CD4-positive, alpha-beta T cell treated with Interferon alpha-2 for 1 hour (primary cell): ENCODE results near the gene CD58.
"Not testable (repeated sequence)": the region's sequence is repeated elsewhere in the genome, so short reads cannot be mapped to it uniquely, and the experiment has no call there.

Experiments
- DNase-seq, 2 donors: peaks; one replicate each; pipeline ENCODE4 v3.0.0-alpha.2; 2020 to 2022

Gene CD58

DNA sequence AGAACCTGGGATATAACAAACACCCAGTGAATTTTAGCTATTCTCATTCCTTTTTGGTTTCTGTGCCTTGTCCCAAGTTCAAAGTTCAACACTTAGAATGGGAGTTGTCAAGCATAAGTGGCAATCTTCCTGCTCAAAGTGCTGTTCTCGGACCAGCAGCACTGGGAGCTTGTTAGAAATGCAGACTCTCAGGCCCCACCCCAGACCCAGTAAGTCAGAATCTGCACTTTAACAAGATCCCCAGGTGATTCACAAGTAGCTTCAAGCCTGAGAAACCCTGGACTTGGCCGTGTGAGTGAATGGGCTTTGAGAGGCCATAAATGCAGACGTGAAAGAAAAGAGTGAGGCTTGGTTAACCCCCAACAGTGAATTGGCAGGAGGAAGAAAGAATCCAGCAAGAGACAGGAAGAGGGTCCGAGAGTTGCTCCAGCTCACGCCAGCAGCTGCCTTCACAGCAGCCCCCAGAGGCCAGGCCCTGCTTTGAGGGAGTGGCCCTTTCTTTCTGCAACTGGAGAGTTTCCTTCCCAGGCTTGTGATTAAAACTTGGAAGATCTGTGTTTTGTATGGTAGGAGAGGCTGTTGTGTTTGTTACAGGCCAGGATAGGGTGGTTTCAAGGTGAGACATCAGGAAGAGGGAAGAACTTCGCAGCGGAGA, 21.3 kb upstream of the CD58 start:
- not testable (repeated sequence) for DNase-seq

DNA sequence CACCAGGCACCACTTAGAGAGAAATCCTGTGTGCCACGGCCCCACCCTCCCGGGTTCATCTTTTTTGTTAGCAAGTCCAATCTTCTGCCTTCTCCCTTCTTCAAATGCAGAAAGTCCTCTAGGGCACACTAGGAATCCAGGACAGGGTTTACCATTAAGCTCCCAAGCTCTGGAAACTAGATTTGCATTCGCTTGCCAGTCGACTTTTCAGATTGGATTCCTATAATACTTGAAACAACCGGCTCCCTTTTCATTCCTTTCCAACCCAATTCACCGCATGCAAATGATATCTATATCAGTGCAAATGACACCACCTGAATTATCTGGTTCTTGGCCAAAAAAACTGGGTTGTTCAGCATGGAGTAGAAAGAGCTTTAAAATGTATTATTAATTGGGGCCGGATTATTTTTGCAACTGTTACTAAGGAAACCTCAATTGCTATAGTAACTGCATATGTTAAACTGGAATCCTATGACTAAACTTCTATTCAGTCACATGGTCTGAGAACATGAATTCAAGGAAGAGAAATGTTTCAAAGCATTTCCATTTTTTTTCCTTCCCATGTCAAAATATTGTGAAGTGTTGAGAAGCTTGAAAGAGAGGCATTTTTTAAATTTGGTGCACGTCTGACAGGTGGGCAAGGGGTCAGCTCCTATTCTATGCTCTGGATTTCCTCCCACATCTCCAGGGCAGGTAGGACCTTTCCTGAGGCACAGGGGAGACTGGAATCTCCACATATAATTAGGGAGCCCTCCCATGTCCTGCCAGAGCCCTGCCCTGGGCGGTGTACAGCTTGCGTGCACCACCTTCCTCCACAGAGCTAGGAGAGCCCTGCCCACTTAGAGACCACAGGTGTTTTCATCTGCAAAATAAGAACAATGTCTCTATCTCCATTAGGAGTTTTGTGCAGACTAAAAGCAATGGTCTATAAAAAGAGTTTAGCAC, 20.5 kb upstream of the CD58 start:
- not testable (repeated sequence) for DNase-seq

DNA sequence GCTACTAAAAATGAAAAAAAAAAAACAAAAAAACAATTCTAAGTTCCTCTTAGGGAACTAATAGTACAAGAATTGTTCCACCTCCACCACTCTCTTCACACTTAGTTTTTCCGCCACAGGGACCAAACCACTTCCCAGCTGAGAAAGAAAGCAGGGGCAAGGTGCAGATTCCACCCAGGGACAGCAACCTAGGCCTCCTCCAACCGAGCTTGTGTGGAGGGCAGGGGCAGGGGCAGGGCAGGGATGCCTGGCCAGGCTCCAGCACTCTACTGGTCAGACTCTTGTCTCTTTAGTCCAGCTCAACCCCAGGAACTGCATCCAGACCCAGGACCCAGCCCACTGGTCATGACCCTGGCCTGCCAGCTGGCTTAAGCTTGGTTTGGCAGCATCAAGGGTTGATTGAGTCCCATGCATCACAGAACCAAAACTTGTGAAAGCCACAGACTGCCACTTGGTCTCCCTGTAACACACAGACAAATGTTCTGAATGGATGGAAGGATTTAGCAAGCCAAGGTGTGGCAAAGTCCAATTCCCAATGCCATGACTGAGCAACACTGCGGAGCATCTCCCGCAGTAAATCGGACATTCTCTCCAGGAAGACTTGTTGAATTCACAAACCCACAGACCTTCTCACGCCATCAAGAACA, 19.7 kb upstream of the CD58 start:
- DNase-seq = not testable (repeated sequence)

DNA sequence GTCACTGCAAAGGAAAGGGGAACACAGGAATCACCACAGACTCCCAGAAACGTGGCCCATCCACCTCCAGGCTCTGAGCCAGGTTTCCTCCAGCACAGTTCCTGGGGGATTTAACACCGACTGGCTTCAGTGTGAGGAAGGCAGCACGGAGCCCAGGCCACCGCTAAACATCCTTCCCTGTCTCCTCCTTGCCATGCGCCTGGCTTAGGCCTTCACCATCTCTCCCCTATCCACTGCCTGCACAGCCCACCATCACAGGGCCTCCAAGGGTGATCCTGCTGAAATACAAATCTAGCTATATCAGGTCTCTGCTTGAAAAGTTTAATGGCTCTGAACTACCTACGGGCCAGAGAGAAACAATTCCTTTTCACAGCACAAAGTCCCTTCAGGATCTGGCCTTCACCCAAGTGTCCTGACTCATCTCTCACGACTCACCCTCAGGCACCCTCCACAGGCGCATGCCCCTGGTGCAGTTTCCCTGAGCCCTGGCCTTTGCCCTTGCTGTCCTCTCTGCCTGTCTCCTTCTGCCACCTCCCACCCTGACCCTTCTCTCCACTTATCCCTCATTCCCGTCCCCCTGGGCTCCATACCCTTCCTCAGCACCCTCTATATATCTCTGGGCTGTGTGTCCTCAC, 18.4 kb upstream of the CD58 start:
- DNase-seq = peak in 1 of 2 donors; percentile 5

DNA sequence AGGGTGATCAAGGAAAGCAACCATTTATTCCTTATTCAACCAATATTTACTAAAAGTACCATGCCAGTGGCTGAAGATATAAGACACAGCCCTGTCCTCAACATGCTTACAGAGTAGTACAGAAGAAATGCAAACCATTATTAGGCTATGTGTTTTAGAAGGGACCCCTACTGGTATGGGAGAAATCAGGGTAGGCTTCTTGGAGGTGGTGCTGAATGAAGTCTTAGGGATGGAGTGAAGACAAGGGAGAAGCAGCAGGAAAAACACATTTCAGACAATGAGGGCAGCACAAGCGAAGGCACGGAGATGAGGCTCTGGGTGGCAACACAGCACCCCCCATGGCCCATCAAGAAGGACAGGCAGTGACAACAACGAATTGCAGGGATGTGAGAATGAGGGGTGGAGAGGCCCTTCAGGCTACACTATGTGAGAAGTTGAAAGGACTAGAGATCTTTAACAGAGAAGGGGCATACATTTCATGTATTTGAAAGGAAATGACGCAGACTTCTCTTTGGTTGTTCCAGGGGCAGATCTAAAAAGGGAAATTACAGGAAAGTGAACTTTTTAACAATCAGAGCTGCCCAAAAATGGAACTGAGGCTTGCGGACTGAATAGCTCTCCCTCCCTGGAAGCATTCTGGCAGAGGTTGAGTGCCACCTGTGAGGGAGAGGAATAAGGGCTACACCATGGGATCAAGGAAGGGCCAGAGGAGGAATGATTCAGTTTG, 16.8 kb upstream of the CD58 start:
- no peak for DNase-seq

DNA sequence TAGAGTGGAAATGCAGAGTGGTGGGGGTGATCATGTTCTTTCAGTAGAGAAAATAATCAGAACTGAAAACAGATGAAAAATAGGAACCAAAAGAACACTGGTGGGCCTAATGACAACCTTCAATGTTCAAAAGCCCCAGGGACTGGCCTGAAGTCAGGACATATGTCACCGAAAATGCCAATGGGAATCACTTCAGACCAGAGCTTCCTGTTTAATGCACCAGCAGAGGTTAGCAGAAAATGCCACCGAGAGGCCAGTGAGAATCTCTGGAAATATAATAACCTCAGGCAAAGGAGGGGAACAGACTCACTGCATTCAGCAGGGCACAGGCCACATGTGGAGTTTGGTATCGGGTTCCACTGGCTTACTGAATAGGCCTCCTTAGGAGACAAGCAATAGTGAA, 15.9 kb upstream of the CD58 start:
- DNase-seq = no peak

DNA sequence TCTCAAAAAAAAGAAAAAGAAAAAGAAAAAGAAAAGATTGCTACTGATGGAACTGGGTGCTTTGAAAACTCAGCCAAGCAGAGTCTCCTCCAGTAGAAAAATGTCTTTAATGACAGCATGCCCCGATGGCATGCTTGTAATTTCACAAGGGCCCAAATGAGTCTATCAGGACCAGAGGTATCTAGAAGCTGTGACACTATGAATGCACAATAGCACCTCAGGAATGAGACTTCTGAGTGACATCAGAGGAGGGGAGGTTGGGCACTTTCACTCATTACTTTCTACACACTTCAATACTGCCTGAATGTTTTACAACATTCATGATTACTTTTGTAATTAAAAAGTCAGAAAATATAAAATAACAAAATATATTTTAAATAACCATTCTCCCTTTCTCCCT, 15.1 kb upstream of the CD58 start:
- DNase-seq = no peak

DNA sequence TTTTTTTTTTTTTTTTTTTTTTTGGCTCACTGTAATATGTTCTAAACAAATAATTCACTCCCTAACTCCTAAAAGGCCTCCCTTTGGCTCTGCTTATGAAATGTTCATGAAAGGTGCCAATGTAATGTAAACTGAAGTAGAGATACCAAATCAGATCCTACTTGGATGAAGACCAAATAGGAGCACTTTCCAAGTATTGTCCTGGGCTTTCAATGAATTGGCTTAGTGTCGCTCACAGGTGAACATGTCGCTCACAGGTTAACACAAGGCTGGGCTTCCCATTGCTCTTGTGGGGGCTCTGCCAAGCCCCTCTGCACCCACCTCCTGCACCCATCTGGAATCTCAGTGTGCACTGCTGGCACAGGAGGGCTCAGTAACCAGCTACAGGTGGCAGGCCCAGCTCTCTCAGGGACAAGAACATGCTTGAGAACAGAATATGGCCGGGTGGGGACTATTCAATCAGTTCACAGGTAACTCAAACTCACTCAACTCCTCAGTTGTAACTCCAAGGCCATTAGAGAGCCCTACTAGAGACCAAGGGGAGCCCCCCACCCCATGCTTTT, 10.6 kb upstream of the CD58 start:
- DNase-seq = no peak

DNA sequence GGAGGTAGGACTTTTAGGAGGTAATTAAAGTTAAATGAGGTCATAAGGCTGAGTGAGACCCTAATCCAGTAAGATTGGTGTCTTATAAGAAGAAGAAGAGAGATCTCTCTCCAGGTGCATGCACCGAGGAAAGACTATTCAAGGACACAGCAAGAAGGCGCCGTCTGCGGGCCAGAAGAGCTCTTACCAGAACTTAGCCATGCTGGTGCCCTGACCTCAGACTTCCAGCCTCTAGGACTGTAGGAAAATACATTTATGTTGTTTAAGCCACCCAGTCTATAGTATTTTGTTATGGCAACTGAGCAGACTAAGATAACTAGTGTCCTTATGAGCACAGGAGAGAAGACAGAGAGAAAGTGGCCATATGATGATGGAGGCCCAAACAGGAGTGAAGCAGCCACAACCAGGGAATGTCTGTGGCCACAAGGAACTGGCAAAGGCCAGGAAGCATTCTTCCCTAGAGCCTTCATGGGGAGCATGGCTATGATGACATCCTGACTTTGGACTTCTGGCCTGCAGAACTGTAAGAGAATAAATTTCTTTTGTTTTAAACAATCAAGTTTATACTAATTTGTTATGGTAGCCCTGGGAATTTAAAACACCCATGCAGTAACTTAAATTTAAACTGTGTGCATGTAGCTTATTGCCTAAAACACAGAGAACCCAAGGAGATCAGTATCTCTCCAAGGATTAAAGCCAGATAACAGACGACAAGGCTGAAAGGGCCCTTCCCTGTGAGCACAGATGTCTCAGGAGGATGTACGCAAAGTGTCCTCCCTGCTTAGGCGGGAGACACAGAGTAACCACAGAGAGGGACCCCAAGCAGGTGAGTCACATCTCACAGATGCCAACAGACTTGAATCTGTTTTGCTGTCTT, 9.9 kb upstream of the CD58 start:
- DNase-seq = no peak

DNA sequence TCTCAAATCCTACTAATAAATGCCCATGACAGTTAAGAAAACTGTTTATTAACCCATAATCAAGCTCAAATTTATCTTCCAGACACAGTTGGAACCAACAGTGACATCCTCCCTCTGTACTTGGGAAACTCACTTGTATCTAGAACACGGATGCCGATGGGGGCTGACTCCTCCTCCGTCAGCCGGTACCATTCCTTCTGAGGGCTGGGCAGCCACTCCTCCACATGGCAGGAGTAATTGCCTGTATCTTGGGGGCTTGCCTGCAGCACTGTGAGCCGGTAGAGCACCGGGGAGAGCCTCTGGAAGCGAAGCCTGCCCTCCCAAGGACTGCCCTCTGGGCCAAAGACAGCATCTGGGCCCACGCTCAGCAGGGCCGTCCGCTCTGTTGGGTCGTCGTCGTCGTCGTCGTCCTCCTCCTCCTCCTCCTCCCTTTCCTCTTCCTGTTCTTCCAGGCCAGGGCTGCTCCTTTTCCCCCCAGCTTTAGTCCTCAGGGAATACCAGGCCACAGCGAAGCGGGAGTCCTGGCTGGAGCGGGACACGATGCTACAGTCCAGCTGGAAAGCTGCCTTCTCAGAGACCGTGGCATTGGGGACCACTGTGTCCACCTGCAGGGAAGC, 8.5 kb upstream of the CD58 start:
- no peak for DNase-seq

DNA sequence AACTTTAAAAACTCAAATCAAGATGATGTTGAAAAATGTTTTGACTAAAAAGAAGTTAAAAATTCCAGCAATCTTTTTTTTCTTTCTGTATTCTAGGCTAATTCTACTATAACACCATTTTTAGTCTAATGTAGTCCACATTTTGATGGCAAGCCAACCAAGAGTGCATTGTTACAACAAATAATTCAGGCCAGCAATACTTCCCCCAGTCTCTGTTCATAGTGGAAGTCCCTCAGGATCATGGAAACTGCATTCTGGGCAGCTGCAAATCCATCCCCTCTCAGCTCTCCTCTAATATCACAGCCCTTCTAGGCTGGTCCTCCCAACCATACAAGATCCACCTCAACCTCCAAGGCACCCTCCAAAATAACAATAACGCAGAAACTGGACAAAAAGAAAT, 7.8 kb upstream of the CD58 start:
- no peak for DNase-seq

DNA sequence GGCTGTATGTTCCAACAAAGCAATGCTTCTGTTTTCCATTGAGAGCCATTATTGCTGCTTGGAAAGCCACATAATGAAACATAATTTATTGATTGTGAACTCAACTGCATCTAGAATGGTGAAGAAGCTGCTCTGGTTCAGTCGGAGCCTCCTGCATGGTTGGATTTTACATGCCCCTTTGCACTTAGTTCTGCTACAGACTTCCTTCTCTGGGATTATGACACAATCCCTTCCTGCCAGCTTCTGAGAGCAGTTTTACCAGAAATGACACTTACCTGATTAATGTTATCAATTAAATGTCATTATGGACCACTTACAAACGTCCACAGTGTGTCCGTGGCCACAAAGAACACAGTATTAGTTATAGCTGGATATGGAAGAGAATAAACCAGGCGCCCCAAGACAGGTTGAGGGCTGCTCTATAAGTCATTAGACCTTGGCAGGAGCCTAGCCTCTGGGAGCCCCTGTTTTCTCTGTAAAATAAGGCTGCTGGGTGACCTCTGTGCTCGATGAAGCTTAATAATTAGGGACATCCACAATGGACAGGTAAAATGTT, 7.0 kb upstream of the CD58 start:
- no peak for DNase-seq

DNA sequence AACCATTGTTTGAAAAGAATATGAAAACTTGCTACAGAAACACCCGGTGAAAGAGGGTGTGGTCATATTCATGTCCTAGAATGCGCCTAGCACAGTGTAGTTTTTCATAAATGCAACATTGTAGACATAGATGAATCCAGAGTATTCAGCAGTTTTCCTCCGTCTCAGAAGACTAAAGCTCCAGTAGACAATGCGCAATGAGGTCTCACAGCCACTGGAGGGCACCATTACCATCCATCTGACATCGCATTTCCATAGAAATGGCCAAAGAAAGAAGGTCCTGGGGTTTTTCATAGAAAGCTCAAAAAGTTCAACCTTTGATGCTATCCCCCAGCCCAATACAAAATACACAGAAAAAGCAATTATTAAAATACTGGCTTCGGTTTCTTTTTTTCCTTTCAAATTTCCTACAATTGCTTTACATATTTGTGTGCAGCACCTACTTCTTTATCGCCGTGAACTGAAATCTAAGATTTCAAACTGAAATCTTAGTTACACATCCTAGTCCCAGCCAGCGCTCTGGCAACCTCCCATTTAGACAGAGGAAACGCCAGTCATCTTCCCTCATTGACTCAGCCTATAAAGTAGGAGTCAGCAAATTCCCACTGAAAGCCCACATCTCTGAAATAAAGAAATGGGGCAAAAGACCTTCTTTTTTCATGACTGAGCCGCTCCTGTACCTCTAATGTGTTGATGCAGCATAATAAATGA, 3.9 kb upstream of the CD58 start:
- peak; percentile 55 to 70 for DNase-seq

DNA sequence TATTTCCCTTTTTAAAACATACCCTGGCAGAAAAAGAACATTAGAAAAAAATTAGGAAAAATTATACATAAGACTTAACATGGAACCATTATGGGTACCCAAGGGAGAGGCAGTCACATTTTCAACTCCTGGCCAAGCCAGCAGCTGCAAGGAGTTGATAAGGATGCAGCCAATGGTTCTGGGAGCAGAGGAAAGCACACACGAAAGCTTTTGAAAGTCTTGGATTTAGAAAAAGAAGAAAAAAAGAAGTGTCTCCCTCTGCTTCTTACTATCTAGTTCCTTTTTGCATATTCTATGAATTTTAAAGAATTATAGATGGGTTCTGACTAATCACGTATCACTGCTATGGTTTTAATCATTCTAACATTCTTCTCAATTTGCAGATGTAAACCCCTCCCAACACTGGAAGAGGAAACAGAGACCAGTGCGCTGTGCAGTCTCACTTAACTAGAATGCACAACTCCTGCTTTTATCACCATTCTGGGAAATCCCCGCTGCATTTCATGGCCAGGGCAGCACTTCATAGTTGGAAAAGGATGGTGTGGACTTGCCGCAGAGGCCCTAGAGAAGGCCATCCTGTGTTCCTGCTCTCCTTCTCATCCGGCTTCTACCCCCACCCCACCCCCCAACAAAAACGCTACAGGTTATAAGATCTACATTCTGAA, 2.7 kb upstream of the CD58 start:
- DNase-seq = no peak

DNA sequence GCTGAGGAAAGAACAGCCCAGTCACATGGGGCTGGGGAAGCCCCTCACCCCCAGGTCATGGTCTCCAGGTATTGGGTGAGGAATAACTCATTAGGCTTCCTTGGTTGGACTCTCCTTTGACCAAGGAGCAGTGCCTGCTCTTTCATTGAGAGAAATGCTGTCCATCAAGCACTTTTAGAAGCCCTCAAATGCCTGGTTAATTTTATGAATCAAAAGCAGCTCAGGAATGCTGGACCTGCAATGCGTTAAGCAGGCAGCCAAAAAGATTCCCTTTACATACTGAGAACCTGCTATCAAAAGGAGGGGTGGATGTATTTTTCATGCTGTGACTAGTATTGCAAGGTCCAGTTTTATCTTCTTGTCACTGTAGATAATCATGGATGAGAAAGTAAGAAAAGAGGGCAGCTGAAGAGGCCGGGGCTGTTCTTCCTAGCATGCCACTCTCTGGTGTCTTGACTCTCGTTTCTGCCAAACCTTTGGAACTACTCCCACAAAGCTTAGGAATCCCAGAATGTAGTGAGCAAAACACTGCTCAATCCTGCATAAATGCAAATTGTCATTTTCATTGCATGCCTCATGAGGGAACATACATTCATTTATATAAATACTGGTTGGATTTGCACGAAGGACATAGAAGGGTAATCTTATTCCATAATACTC, 2.1 kb upstream of the CD58 start:
- no peak for DNase-seq

DNA sequence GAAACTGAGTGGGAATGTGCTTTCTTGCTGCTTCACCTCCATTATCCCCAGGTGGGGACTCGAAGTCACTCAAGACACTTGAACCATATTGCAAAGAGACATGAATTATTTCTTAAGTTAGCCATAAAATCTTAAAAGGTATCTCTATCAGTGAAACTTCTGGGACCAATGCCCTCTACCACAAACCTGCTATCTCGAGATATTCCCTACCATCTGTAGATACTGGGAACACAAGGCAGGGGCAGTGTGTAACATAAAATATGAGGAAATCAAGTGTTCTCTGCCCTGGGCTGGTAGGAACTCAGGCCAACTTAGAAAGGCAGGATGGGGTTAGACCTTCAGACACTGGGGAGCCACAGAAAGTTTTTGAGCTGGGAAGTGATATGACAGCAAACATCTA, 1.3 kb upstream of the CD58 start:
- no peak for DNase-seq

DNA sequence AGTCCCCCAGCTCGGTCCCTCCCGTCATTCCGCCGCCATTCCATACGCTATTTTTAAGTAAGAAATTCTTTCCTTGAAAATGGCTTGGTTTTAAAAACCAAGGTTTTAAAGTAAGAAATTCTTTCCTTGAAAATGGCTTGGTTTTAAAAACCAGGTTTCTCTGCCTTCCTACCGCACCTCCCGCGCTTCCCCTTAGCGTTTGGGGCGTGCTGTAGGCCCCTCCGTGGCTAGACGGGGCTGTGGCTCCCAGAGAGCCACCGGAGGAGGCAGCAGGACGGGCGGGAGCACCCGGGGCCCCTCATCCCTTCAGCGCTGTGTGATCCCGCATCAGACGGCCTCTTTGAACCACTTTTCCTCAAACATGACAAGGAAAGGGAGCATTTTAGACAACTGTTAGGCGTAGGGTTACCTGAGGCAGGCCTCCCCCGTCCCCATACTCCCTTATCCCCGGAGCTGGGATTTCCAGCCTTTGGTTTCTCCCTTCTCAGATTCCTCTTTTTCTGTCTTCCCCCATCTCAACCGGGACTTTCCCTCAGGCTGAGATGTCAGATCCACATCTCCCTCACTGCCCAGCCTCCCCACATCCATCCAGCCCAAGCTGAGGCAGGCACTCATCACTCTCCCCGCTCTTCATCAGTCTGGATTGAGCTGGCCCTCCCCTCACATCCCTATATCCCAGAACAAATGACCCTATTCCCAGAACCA, 541 bp upstream of the CD58 start:
- no peak for DNase-seq

DNA sequence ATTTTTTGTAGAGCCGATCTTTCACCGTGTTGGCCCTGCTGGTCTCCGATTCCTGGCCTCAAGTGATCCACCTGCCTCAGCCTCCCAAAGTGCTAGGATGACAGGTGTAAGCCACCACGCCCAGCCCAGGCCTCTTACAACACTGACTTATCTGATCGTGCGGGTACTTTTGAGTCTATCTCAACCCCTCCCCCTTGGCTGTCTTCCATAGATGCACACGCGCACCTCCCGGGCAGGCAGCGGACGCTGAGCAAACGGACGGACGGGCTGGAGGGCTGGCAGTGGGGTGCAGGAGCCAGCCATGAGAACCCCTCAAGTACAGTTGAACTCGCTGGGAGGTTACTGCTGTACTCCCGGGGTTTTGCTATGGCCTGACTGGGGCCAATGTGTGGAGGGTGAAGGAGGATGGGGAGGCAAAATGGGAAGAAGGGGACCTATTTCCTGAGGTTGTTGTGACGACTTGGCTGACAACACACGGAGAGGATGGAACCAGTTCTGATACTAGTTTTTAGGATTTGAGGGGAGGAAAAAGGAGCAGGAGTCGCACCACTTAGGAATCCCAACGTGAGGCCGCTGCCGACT, 959 bp downstream of the CD58 start:
- peak; percentile 45 to 72 for DNase-seq
